ENCODE measurements around the gene RPRD1A. TPM values are rescaled to one million over a fixed set of nuclear protein-coding genes. Genes with fewer than 3 reads are reported as not detected.
A peak's percentile ranks its signal among the peaks of the same experiment; 100 is the strongest.

The RPRD1A gene
- total RNA-seq, 2 experiments from 2014 or later, result 21.8 to 25.1 TPM

- Histone ChIP-seq H3K4me1 (ENCODE audit: insufficient read depth, low read length) (no peaks in the 10 kb centered on the region), H3K36me3 (ENCODE audit: insufficient read depth, low read length) (peaks cover 39% of the 10 kb centered on the region), H3K27me3 (ENCODE audit: control insufficient read depth in 1 of 2, insufficient read depth in 2 of 2, low read length in 2 of 2) (no peaks in the 10 kb centered on the region), H3K9me3 (ENCODE audit: control insufficient read depth in 1 of 2, insufficient read depth in 1 of 2, low read length in 2 of 2) (no peaks in the 10 kb centered on the region), H3K27ac (ENCODE audit: low read depth in 1 of 2, low read length in 2 of 2) (no peak overlapping the region), H3K4me3 (ENCODE audit: low read length) (no peak overlapping the region)
- Mint-ChIP-seq H3K27ac (peak overlapping the region; percentile 37), H3K4me3 (no peak overlapping the region), H3K27me3 (no peaks in the 10 kb centered on the region), H3K9me3 (no peaks in the 10 kb centered on the region), H3K36me3 (ENCODE audit: low read depth) (peaks cover 77% of the 10 kb centered on the region), H3K4me1 (ENCODE audit: low read depth) (peaks cover 6% of the 10 kb centered on the region)
- POLR2A ChIA-PET, result no interaction called here
- TF ChIP-seq, protein P1, sequence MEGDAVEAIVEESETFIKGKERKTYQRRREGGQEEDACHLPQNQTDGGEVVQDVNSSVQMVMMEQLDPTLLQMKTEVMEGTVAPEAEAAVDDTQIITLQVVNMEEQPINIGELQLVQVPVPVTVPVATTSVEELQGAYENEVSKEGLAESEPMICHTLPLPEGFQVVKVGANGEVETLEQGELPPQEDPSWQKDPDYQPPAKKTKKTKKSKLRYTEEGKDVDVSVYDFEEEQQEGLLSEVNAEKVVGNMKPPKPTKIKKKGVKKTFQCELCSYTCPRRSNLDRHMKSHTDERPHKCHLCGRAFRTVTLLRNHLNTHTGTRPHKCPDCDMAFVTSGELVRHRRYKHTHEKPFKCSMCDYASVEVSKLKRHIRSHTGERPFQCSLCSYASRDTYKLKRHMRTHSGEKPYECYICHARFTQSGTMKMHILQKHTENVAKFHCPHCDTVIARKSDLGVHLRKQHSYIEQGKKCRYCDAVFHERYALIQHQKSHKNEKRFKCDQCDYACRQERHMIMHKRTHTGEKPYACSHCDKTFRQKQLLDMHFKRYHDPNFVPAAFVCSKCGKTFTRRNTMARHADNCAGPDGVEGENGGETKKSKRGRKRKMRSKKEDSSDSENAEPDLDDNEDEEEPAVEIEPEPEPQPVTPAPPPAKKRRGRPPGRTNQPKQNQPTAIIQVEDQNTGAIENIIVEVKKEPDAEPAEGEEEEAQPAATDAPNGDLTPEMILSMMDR (IDR thresholded peaks at IDR 0.05), result no peak
- DNase-seq (no peak), ATAC-seq (ENCODE audit: poor library complexity) (no peak)
- intact Hi-C loops (cut with DNase I, micrococcal nuclease), result no loop called here
- CTCF ChIA-PET, result no interaction called here
Measured at GRCh38 chr18:35982409-35983114, 84.8 kb downstream of the RPRD1A start.

DNA sequence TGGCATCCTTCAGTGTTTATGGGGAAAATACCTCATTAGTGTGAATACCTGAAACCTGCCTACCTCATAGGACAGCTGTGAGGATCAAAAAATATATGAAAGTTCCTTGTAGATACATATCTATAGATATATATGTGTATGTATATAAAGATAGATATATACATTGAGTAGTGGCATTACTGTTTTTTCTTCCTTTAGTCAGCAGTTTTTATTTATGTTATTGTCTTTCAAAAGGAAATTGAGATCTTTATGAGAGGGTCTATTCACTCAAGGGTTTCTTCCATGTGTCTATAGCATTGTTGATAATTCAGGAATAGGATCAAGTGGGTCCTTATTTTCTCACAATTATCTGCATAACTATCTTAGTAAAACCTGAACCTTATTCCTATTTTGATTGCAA, 88.2 kb downstream of the RPRD1A start:
- no peak overlapping the region for H3K4me3 Mint-ChIP-seq
- no peak overlapping the region for H3K4me3 ChIP-seq (ENCODE audit: low read length)
- no peak overlapping the region for H3K27ac ChIP-seq (ENCODE audit: low read depth in 1 of 2, low read length in 2 of 2)
- H3K36me3 ChIP-seq (ENCODE audit: insufficient read depth, low read length), result peaks cover 64% of the 10 kb centered on the region
- no peak for ATAC-seq (ENCODE audit: poor library complexity)
- peaks cover 94% of the 10 kb centered on the region for H3K36me3 Mint-ChIP-seq (ENCODE audit: low read depth)
- intact Hi-C loops (cut with DNase I, micrococcal nuclease), result loop anchor here in 1 of 2 experiments (10.0 kb wide), 1 partner anchor 924 kb away; no protein-coding TSS in a partner anchor
- H3K4me1 Mint-ChIP-seq (ENCODE audit: low read depth), result peaks cover 24% of the 10 kb centered on the region
- H3K27me3 ChIP-seq (ENCODE audit: control insufficient read depth in 1 of 2, insufficient read depth in 2 of 2, low read length in 2 of 2), result no peaks in the 10 kb centered on the region
- H3K27me3 Mint-ChIP-seq, result no peaks in the 10 kb centered on the region
- H3K9me3 Mint-ChIP-seq, result no peaks in the 10 kb centered on the region
- no peak for DNase-seq
- ChIA-PET CTCF (no interaction called here), POLR2A (no interaction called here)
- no peaks in the 10 kb centered on the region for H3K4me1 ChIP-seq (ENCODE audit: insufficient read depth, low read length)
- no peak overlapping the region for H3K27ac Mint-ChIP-seq
- H3K9me3 ChIP-seq (ENCODE audit: control insufficient read depth in 1 of 2, insufficient read depth in 1 of 2, low read length in 2 of 2), result no peaks in the 10 kb centered on the region
- TF ChIP-seq, protein P1 (IDR thresholded peaks at IDR 0.05), result no peak

DNA sequence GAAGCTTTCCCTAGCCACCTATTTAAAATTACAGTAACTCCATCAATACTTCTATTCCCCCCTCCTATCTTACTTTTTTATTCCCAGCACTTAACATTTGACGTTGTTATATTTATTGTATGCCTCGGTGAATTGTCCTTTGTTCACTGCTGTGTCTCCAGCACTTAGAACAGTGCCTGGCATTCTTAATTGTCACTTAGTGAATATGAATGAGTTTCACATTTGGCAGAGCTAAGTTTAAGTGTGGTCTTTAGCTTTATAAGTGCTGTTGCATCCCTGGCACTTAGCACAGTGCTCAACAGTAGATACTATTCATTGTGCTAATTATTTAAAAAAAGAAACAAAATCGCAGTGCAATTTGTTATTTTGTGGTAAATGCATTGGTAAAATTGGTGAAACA, 93.2 kb downstream of the RPRD1A start:
- no peak for DNase-seq
- Histone ChIP-seq H3K36me3 (ENCODE audit: insufficient read depth, low read length) (peaks cover 41% of the 10 kb centered on the region), H3K4me3 (ENCODE audit: low read length) (no peak overlapping the region), H3K27ac (ENCODE audit: low read depth in 1 of 2, low read length in 2 of 2) (no peak overlapping the region), H3K9me3 (ENCODE audit: control insufficient read depth in 1 of 2, insufficient read depth in 1 of 2, low read length in 2 of 2) (no peaks in the 10 kb centered on the region), H3K27me3 (ENCODE audit: control insufficient read depth in 1 of 2, insufficient read depth in 2 of 2, low read length in 2 of 2) (no peaks in the 10 kb centered on the region), H3K4me1 (ENCODE audit: insufficient read depth, low read length) (peaks cover 25% of the 10 kb centered on the region)
- intact Hi-C loops (cut with DNase I, micrococcal nuclease), result loop anchor here (2.0 to 10.0 kb wide), 6 partner anchors 157 to 919 kb away; partner anchors contain the start of genes KIAA1328 (in 2 of the 2), TPGS2 (in 2 of the 2), GALNT1 (in 1 of the 2) and INO80C (in 1 of the 2)
- TF ChIP-seq, protein P1 (IDR thresholded peaks at IDR 0.05), result no peak
- Mint-ChIP-seq H3K27me3 (no peaks in the 10 kb centered on the region), H3K9me3 (no peaks in the 10 kb centered on the region), H3K27ac (peak overlapping the region; percentile 96), H3K4me3 (peak overlapping the region; percentile 97), H3K36me3 (ENCODE audit: low read depth) (peaks cover 77% of the 10 kb centered on the region), H3K4me1 (ENCODE audit: low read depth) (peaks cover 62% of the 10 kb centered on the region)
- no peak for ATAC-seq (ENCODE audit: poor library complexity)
- CTCF ChIA-PET, result interaction anchor here (0.5 to 1.6 kb wide), 3 partner anchors 24 to 159 kb away, joined by 3 to 5 read pairs (median 3); no protein-coding TSS in a partner anchor
- POLR2A ChIA-PET, result interaction anchor here (3.1 kb wide), 1 partner anchor 155 kb away, joined by 29 read pairs; the partner anchor contains the start of genes ELP2 and SLC39A6
